Ascending aorta (tissue), 2 donors: Measurements from ENCODE around the gene FNDC10. TPM values are rescaled to one million over a fixed set of nuclear protein-coding genes. Genes with fewer than 3 reads are reported as not detected.
A peak's percentile ranks its signal among the peaks of the same experiment; 100 is the strongest.

Experiments used
- DNase-seq, 2 donors: peaks; one replicate each; pipeline ENCODE4 v3.0.0-alpha.2; 2019; ENCODE audit warnings: low spot score in 2 of 2
- H3K27ac ChIP-seq, 2 donors: fragments of 200-600 bp; sonication (generic); one replicate each; pipeline ENCODE4 v1.5.1; 2016 to 2017; ENCODE audit warnings: mild to moderate bottlenecking in 1 of 2
- H3K27me3 ChIP-seq: fragments of 200-600 bp; sonication (generic); one replicate; pipeline ENCODE4 v1.5.1; 2017
- H3K36me3 ChIP-seq, 2 donors: fragments of 200-600 bp; sonication (generic); one replicate each; pipeline ENCODE4 v1.5.1; 2016
- H3K4me1 ChIP-seq, 2 donors: fragments of 200-600 bp; sonication (generic); one replicate each; pipeline ENCODE4 v1.5.1; 2016 to 2017; ENCODE audit warnings: mild to moderate bottlenecking in 1 of 2
- H3K4me3 ChIP-seq, 2 donors: fragments of 200-600 bp; sonication (generic); one replicate each; pipeline ENCODE4 v1.5.1; 2016 to 2017; ENCODE audit warnings: mild to moderate bottlenecking in 1 of 2
- H3K9me3 ChIP-seq, 2 donors: fragments of 200-600 bp; sonication (generic); one replicate each; pipeline ENCODE4 v1.5.1; 2016
- CTCF ChIP-seq, 3 experiments: fragments of 200-600 bp in 2 of 3; fragments of 450-650 bp in 1 of 3; sonication (generic) in 2 of 3; IDR thresholded peaks; one replicate each; pipeline ENCODE4 v1.5.1; 2016 to 2019; ENCODE audit warnings: antibody characterized with exemption in 3 of 3, mild to moderate bottlenecking in 1 of 3, moderate library complexity in 1 of 3
- intact Hi-C: fragments of 100-400 bp; cut with DNase I; formaldehyde crosslinking; loops from one replicate; pipeline ENCODE4 v1.15.1; 2023
- total RNA-seq: library from RNA; depleted of rRNA; stranded (reverse); fragments of >200 nt; gene quantifications from one replicate; pipeline ENCODE4 v1.1.0, GENCODE V29; 2016

The FNDC10 gene
- total RNA-seq, 1 donor from 2014 or later = 1.8 TPM

- peaks cover 6% of the 10 kb centered on the region for H3K27me3 ChIP-seq
- no peak for DNase-seq
- intact Hi-C loops = no loop called here
- no peak overlapping the region for H3K27ac ChIP-seq
- H3K4me3 ChIP-seq = peak overlapping the region; percentile 7 to 53
- H3K36me3 ChIP-seq = no peaks in the 10 kb centered on the region
- no peaks in the 10 kb centered on the region for H3K9me3 ChIP-seq
- peaks cover 4 to 5% of the 10 kb centered on the region in 2 donors for H3K4me1 ChIP-seq
- TF ChIP-seq CTCF (IDR thresholded peaks at IDR 0.05) = no peak
Measured at GRCh38 chr1:1599030-1599934, 653 bp downstream of the FNDC10 start.

- Histone ChIP-seq H3K9me3 (no peaks in the 10 kb centered on the region), H3K4me3 (no peak overlapping the region), H3K36me3 (no peaks in the 10 kb centered on the region), H3K27ac (no peak overlapping the region), H3K4me1 (peaks cover 4 to 5% of the 10 kb centered on the region in 2 donors), H3K27me3 (peaks cover 6% of the 10 kb centered on the region)
- TF ChIP-seq CTCF (IDR thresholded peaks at IDR 0.05) = no peak
- DNase-seq = no peak
- intact Hi-C loops = no loop called here
Measured at GRCh38 chr1:1598720-1599029, 1.3 kb downstream of the FNDC10 start.

DNA sequence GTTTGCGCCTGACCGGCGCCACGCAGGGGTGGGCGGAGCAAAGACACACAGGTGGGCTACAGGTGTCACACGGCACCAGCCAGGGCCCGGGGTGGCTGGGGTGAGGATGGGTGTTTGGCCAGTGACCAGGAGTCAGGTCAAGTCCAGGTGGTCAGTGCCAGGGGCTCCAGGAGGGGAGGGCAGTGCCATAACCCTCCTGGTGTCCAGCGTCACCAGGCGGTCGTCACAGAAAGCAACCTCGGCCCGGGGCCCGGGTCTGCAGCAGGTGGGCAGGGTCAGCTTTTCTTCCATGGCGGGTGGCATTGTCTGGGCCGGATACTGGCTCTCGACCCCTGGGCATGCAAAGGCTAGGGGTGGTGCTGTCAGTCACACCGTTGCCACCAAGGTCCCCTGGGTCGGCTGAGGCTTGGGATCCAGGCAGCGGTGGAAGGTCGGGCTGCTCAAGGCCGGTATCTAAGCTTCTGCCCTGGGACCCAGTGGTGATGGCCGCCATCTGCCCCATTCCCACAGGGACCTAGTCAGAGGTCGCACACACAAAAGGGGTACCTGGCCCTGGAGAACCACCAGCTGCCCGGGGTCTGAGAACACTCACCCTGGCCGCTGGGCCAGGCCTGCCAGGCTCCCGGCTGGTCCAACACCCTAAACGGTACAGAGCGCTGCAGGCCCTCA is 1.8 kb downstream of the FNDC10 start:
- Histone ChIP-seq H3K4me1 (peaks cover 4 to 5% of the 10 kb centered on the region in 2 donors), H3K9me3 (no peaks in the 10 kb centered on the region), H3K27me3 (peaks cover 6% of the 10 kb centered on the region), H3K4me3 (no peak overlapping the region), H3K36me3 (no peaks in the 10 kb centered on the region), H3K27ac (no peak overlapping the region)
- no peak for DNase-seq
- intact Hi-C loops = no loop called here
- TF ChIP-seq CTCF (IDR thresholded peaks at IDR 0.05) = no peak

DNA sequence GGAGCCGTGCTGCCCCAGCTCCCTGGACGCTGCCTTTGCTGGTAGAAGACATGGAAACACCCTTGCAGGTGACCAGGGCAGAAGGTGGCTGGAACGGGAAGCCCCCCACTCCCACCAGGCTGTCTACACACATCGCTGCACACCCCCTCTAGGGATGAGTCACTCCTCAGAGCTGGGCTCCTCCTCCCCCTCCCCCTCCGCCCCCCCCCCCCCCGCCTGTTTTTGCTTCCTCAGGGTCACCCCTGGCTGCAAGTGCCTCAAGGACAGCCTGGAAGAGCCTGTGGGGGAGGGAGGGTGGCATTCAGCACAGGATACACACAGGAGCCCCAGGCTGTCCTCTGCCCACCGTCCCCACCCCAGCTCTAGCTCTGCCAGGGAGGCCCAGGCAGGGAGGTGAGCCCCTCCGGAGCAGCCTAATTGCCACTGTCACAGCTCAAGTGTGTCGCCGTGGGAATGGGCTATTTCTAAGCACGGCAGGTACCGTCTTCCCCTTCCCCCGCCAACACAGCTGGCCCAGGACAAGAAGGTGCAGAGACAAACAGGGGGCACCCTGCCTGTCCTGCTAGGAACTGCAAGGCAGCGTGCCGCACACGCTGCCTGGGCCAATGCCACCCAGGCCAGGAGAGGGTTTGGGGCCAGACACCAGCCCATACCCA is 2.5 kb downstream of the FNDC10 start:
- Histone ChIP-seq H3K4me1 (peaks cover 4 to 5% of the 10 kb centered on the region in 2 donors), H3K4me3 (no peak overlapping the region), H3K27me3 (peaks cover 6% of the 10 kb centered on the region)

More for the DNA sequence above, 2.5 kb downstream of the FNDC10 start:
- TF ChIP-seq CTCF (IDR thresholded peaks at IDR 0.05) = no peak
- H3K27ac ChIP-seq = no peak overlapping the region
- intact Hi-C loops = no loop called here
- H3K36me3 ChIP-seq = no peaks in the 10 kb centered on the region
- no peak for DNase-seq
- no peaks in the 10 kb centered on the region for H3K9me3 ChIP-seq
